Heart right ventricle (tissue), 16 donors: ENCODE results near the gene SMIM44. TPM values are rescaled to one million over a fixed set of nuclear protein-coding genes. Genes with fewer than 3 reads are reported as not detected.

Experiments used
- ATAC-seq, 8 donors: fragments of 200-7000 bp; cut with Tn5 transposase; one replicate each; pipeline ENCODE4 v1.9.1; 2020; ENCODE audit warnings: mild to moderate bottlenecking in 8 of 8, moderate library complexity in 8 of 8, moderate number of reproducible peaks in 1 of 8
- DNase-seq, 2 donors: peaks; one replicate each; pipeline ENCODE4 v3.0.0-alpha.2; 2020
- H3K27ac ChIP-seq, 10 donors: fragments of 200-600 bp; sonication (generic) in 2 of 10; one replicate each; pipeline versions ENCODE4 v1.5.0 to v1.8.0; 2020 to 2022; ENCODE audit warnings: mild to moderate bottlenecking in 3 of 10
- H3K27me3 ChIP-seq, 7 donors: fragments of 200-600 bp; one replicate each; pipeline ENCODE4 v1.8.0; 2021 to 2022; ENCODE audit warnings: mild to moderate bottlenecking in 2 of 7
- H3K36me3 ChIP-seq, 9 donors: fragments of 200-600 bp; sonication (generic) in 1 of 9; one replicate each; pipeline versions ENCODE4 v1.5.0 to v1.8.0; 2020 to 2022; ENCODE audit warnings: mild to moderate bottlenecking in 2 of 9
- H3K4me1 ChIP-seq, 9 donors: fragments of 200-600 bp; sonication (generic) in 1 of 9; one replicate each; pipeline versions ENCODE4 v1.5.0 to v1.8.0; 2020 to 2022; ENCODE audit warnings: mild to moderate bottlenecking in 4 of 9
- H3K4me3 ChIP-seq, 10 donors: fragments of 200-600 bp; sonication (generic) in 2 of 10; one replicate each; pipeline versions ENCODE4 v1.5.0 to v1.8.0; 2020 to 2022; ENCODE audit warnings: mild to moderate bottlenecking in 7 of 10, moderate library complexity in 2 of 10
- H3K9me3 ChIP-seq, 11 donors: fragments of 200-600 bp in 10 of 11; sonication (generic) in 2 of 11; one replicate each; pipeline versions ENCODE4 v1.5.0 to v1.8.0; 2013 to 2022; ENCODE audit warnings: mild to moderate bottlenecking in 2 of 11, control low read depth in 1 of 11, moderate library complexity in 1 of 11
- CTCF ChIP-seq, 9 donors: fragments of 200-600 bp; sonication (generic) in 2 of 9; IDR thresholded peaks; one replicate each; pipeline versions ENCODE4 v1.5.0 to v1.8.0; 2021 to 2022; ENCODE audit warnings: antibody characterized with exemption in 9 of 9, mild to moderate bottlenecking in 5 of 9, moderate library complexity in 1 of 9
- WGBS, 2 donors: extraction: QIAGEN DNeasy Blood & Tissue Kit; methylation state at CpG; one replicate each; pipeline ENCODE4 v1.1.7; 2013; ENCODE audit warnings: inconsistent platforms in 1 of 2; 5-methylcytosine and 5-hydroxymethylcytosine counted together
- intact Hi-C, 10 donors: fragments of 100-400 bp; cut with DNase I; formaldehyde crosslinking; loops; one replicate each; pipeline versions ENCODE4 v1.11.1 to v1.14.2; 2022
- long read RNA-seq, 3 donors: library from polyadenylated mRNA; unstranded; transcript quantifications; one replicate each; pipeline ENCODE4 v2.0.0, GENCODE V29; 2020 to 2021
- polyA plus RNA-seq, 2 donors: library from polyadenylated mRNA; stranded (reverse); fragments of 200-250 nt; gene quantifications; one replicate each; pipeline ENCODE4 v1.2.3, GENCODE V29; 2013
- total RNA-seq, 10 donors: library from RNA; stranded (reverse); fragmentation: NEBNext Ultra II Directional in 3 of 10; extraction: Animal tissue kit (Norgen Biotek cat#: 25700) in 3 of 10; gene quantifications; one replicate each; pipeline versions ENCODE4 v1.2.1 to v1.2.4, GENCODE V29; 2021 to 2023
- donor health status: Arrhythmogenic right ventricular cardiomyopathy.
- donor health status: ischemic (EF 13 %, LVEDD 7.1; RV severe dilation, severe dysfunction).
- donor health status: healthy with polysubstance abuse.
- donor health status: DM: no; HTN: yes; CAD: no.
- donor health status: DM: no; HTN: no; CAD: no.
- donor health status: ischemic (EF 25% LVEDD 6.9; RV normal size, moderate dysfunction).
- donor health status: ischemic (EF 25% LVEDD 5.7; RV mildly dilated, moderate dysfunction).
- donor health status: healthy.
- donor health status: DM: yes; HTN: yes; CAD: no.
- donor health status: Ischemic cardiomyopathy.
- donor health status: ischemic (EF 35%, LVEDD 5.7; RV mildly dilated, moderate dysfunction).
- donor health status: nonischemic (EF 11% LVEDD 7.7; RV severe dilation, severe dysfunction).
- donor health status: DM: yes; HTN: yes; CAD: no.
- donor health status: PGD.
- donor health status: ischemic (EF 29% LVEDD 5.4; RV normal size, mild dysfunction).
- donor health status: nonischemic (EF 23%, LVEDD 6.1; RV moderate dilation, normal function).

SMIM44 gene
- total RNA-seq: not detected
- polyA plus RNA-seq: not detected
- long read RNA-seq, donor 1: 0 reads
- long read RNA-seq, donor 2: 0 reads
- long read RNA-seq, donor 3: 0 reads

DNA sequence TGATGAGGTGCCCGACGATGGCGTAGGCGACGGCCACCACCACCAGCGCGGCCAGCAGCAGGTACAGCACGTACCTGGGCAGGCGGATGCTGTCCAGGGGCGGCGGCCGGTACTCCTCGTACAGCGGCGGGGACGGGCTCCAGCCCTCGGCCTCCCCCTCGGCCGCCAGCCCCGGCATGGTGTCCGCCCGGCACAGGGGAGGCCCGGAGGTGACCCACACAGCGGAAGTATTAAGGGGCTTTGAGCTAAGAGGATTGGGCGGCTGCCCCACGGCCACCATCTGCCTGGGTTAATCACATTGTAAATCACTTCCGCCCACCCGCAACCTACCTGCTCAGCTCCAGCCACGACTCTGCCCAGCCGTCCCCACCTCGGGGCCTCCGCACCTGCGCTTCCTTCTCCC is at the start of gene SMIM44:
SMIM44 (minus strand) TSS at position 216 of the 403 bp plus-strand sequence; CDS start at position 178, 38 bp downstream.
- Histone ChIP-seq H3K36me3 (no peaks in the 10 kb centered on the region), H3K4me3 (no peak within 1 kb of the TSS), H3K27me3 (peaks cover 15 to 63% (median 46%) of the 10 kb centered on the region in 7 donors), H3K27ac (no peak within 1 kb of the TSS), H3K4me1 (peaks cover 0 to 3% (median 0%) of the 10 kb centered on the region in 9 donors), H3K9me3 (no peaks in the 10 kb centered on the region)
- WGBS, 2 donors: 74 to 75% methylated on average over 33 of the region's 33 CpGs
- no peak for DNase-seq
- no peak for ATAC-seq
- no peak for TF ChIP-seq CTCF (IDR thresholded peaks at IDR 0.05)
- intact Hi-C loops: no loop called here

- peaks cover 0 to 75% (median 44%) of the 10 kb centered on the region in 9 donors for H3K36me3 ChIP-seq
Measured at GRCh38 chr19:3533033-3533432, 49.8 kb upstream of the SMIM44 start.

GRCh38 chr19:3532154-3532786 is 49.0 kb upstream of the SMIM44 start:
- no peak overlapping the region for H3K27ac ChIP-seq

More at GRCh38 chr19:3533033-3533432, 49.8 kb upstream of the SMIM44 start:
- no peak for ATAC-seq
- Histone ChIP-seq H3K4me1 (peaks cover 0 to 13% (median 0%) of the 10 kb centered on the region in 9 donors), H3K4me3 (no peak overlapping the region), H3K27ac (no peak overlapping the region), H3K27me3 (no peaks in the 10 kb centered on the region), H3K9me3 (no peaks in the 10 kb centered on the region)
- intact Hi-C loops: no loop called here
- DNase-seq: no peak
- TF ChIP-seq CTCF (IDR thresholded peaks at IDR 0.05): no peak
- 93 to 95% methylated on average over 17 of the region's 17 CpGs for WGBS, 2 donors

DNA sequence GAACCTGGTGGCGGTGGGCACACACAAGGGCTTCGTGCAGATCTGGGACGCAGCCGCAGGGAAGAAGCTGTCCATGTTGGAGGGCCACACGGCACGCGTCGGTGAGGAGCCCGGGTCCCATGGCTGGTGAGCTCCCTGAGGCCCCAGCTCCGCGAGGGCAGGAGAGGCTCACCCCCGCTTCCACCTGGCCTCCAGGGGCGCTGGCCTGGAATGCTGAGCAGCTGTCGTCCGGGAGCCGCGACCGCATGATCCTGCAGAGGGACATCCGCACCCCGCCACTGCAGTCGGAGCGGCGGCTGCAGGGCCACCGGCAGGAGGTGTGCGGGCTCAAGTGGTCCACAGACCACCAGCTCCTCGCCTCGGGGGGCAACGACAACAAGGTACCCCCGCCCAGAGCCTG is 48.5 kb upstream of the SMIM44 start:
- no peak for TF ChIP-seq CTCF (IDR thresholded peaks at IDR 0.05)
- no peak for ATAC-seq
- intact Hi-C loops: no loop called here

More at GRCh38 chr19:3532154-3532786, 49.0 kb upstream of the SMIM44 start:
- Histone ChIP-seq H3K4me1 (peaks cover 0 to 13% (median 0%) of the 10 kb centered on the region in 9 donors), H3K4me3 (no peak overlapping the region), H3K36me3 (peaks cover 0 to 78% (median 49%) of the 10 kb centered on the region in 9 donors), H3K9me3 (no peaks in the 10 kb centered on the region), H3K27me3 (no peaks in the 10 kb centered on the region)
- TF ChIP-seq CTCF (IDR thresholded peaks at IDR 0.05): no peak
- intact Hi-C loops: no loop called here
- WGBS, 2 donors: 94 to 96% methylated on average over 32 to 33 of the region's 33 CpGs
- ATAC-seq (no peak), DNase-seq (no peak)

More for the DNA sequence above, 48.5 kb upstream of the SMIM44 start:
- peaks cover 0 to 80% (median 53%) of the 10 kb centered on the region in 9 donors for H3K36me3 ChIP-seq
- no peak overlapping the region for H3K27ac ChIP-seq
- H3K9me3 ChIP-seq: no peaks in the 10 kb centered on the region
- no peak for DNase-seq
- no peaks in the 10 kb centered on the region for H3K27me3 ChIP-seq
- WGBS, 2 donors: 91 to 92% methylated on average over 29 of the region's 29 CpGs
- peaks cover 0 to 8% (median 0%) of the 10 kb centered on the region in 9 donors for H3K4me1 ChIP-seq
- H3K4me3 ChIP-seq: no peak overlapping the region
